ENCODE measurements around the gene SETDB1.
"Not testable (repeated sequence)": the region's sequence is repeated elsewhere in the genome, so short reads cannot be mapped to it uniquely, and the experiment has no call there.

Gene SETDB1

DNA sequence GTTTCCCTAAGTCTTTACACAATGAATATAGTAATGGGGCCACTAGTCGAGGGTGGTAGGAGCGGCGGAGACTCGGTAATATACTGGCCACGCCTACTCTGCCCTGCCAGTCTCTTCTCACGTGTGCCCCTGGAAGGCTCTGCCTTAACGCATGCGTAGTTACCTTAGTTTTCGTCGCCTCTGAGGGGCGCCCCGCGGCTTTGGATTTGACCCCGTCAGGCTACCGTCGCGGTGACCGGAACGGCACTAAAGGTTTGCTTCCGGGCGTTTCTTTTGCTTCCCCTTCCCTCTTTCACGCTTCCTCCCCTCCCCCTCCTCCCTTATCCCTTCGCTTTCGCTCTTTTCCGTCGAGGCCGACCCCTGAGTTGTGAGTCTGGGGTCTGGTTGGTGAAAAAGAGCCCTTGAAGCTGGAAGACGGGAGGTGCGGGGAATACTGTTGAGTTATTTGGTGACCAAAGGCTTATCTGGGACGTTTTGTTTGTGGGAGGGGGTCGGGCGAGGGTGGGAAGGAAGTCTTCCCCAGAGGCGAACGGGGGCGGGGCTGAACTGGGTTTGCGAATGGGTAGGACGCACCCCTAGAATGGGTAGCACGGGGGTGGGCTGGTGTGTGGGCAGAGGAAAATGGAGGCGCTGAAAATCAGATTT, at the start of gene SETDB1:
Gene SETDB1 (plus strand): TSS at position 267 of the 645 bp plus-strand sequence. CDS start 1,352 bp downstream, outside the sequence.
- peak; percentile 94 for DNase-seq (ENCODE audit: low spot score)

GRCh38 chr1:150878931-150879330, 47.2 kb upstream of the SETDB1 start:
- DNase-seq (ENCODE audit: low spot score): not testable (repeated sequence)

- DNase-seq (ENCODE audit: low spot score): no peak
Observed at GRCh38 chr1:150881331-150882070, 44.7 kb upstream of the SETDB1 start.

DNA sequence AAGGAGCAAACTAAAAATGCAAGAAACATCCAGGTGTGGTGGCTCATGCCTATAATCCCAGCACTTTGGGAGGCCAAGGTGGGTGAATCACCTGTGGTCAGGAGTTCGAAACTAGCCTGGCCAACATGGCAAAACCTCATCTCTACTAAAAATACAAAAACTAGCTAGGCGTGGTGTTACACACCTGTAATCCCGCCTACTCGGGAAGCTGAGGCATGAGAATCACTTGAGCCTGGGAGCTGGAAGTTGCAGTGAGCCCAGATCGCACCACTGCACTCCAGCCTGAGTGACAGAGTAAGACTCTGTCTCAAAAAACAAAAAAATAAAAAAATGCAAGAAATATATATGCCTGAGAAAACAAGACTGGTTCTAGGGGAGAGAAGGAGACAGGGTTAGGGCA, 43.0 kb upstream of the SETDB1 start:
- not testable (repeated sequence) for DNase-seq (ENCODE audit: low spot score)

DNA sequence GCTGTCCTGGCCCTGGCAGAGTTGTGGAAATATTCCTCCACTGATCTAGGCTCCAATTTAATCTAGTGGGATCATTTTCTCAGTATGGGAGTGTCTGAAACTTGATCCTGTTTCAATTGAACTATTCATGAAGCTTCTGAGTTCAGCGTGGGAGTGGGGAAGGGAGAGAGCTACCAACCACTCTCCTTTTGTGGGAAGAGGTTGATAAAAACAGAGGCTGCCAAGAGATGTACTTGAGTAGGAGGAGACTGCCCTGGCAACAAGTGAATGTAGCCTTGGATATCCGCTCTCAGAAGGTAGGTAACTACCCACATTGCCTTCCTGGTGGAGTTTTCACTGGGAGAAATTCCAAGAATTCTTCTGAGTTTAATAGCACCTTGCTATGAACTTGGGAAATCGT, 39.1 kb upstream of the SETDB1 start, which contains the start of gene CTXND2:
Gene CTXND2 (plus strand): TSS at position 119 of the 400 bp plus-strand sequence. CDS start 25,179 bp downstream, outside the sequence.
- no peak for DNase-seq (ENCODE audit: low spot score)

GRCh38 chr1:150888727-150889126, 37.4 kb upstream of the SETDB1 start:
- no peak for DNase-seq (ENCODE audit: low spot score)

- no peak for DNase-seq (ENCODE audit: low spot score)
Observed at GRCh38 chr1:150890033-150890416, 36.1 kb upstream of the SETDB1 start.

DNA sequence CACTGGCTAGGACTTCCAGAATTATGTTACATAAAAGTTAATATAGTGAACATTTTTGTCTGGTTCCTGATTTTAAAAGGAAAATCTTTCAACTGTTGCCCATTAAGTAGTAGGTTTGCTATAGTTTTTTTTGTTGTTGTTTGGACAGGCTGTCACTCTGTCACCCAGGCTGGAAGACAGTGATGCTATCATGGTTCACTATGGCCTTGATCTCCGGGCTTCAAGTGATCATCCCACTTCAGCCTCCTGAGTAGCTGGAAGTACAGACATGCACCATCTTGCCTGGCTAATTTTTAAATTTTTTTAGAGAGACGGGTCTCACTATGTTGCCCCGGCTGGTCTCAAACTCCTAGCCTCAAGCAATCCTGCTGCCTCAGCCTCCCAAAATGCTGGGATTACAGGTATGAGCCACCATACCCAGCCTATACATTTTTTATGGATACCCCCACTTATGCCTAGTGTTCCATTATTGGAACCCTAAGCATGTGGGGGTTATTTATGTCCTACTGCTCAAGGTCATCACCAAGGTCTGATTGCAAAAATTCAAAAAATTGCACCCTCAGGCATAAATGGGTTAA, 32.7 kb upstream of the SETDB1 start:
- DNase-seq (ENCODE audit: low spot score): no peak

DNA sequence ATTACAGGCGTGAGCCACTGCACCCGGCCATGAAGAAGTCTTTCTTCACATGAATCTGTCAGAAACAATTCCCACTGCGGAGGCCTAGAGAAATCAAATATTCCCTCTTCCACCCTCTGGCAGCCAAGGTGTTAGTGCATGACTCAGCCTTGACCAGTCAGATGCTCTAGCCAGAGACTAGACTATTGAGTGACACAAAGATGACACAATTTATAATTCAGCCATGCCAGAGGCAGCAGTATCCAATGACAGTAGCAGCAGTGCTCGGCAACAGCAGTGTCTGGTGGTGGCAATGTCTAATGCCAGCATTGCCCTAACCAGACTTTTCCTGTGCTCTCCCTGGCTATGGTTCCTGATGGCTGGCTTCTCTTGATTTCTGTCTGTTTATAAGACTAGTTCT, 30.5 kb upstream of the SETDB1 start:
- DNase-seq (ENCODE audit: low spot score): no peak

GRCh38 chr1:150899795-150900194, 26.4 kb upstream of the SETDB1 start:
- not testable (repeated sequence) for DNase-seq (ENCODE audit: low spot score)

- no peak for DNase-seq (ENCODE audit: low spot score)
Observed at GRCh38 chr1:150902346-150902745, 23.8 kb upstream of the SETDB1 start.

- DNase-seq (ENCODE audit: low spot score): no peak
Observed at GRCh38 chr1:150902751-150903150, 23.4 kb upstream of the SETDB1 start.

GRCh38 chr1:150905301-150905700, 20.9 kb upstream of the SETDB1 start:
- no peak for DNase-seq (ENCODE audit: low spot score)

DNA sequence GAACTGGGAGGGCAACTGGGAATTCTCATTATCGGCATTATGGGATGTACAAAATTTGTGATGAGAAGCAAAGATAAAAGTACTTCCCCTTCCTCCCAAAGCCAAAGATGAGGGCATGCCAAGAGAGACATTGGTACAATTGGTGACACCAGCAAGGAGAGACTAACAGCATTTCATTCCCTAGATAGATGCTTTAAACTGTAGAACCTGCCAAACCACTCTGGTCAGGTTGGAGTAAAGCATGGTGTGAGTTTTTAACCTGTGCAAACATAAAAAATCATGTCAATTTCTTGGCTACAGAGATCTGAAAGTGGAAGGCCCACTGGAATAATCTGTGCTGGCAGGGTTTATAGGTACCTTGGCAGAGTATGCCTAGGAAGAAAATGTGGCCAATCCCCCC, 19.8 kb upstream of the SETDB1 start:
- DNase-seq (ENCODE audit: low spot score): no peak

- DNase-seq (ENCODE audit: low spot score): no peak
Observed at GRCh38 chr1:150906813-150907212, 19.4 kb upstream of the SETDB1 start.

- no peak for DNase-seq (ENCODE audit: low spot score)
Observed at GRCh38 chr1:150909585-150910180, 16.5 kb upstream of the SETDB1 start.

DNA sequence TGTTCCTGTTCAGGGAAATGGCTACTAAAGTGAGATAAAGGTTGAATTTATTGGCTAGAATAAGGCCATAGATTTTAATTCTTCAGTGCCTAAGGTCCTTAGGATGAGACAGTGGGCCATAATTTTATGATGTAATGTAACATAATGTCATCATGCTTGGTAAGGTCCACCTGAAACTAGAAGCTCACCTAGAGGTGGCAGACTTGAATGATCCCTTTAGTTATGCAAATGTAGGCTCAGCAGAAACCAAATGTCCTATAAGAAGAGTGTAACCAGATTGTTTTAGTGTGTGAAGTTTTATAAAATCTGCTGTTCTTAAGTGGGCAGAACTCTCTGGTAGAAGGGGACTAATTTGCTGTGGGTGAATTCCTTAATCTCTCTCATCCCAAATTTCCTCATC, 13.5 kb upstream of the SETDB1 start:
- DNase-seq (ENCODE audit: low spot score): no peak

GRCh38 chr1:150917387-150917786, 8.8 kb upstream of the SETDB1 start:
- DNase-seq (ENCODE audit: low spot score): no peak

GRCh38 chr1:150922519-150922975, 3.6 kb upstream of the SETDB1 start:
- peak; percentile 79 for DNase-seq (ENCODE audit: low spot score)

GRCh38 chr1:150925080-150925479, 1.1 kb upstream of the SETDB1 start:
- DNase-seq (ENCODE audit: low spot score): no peak

- DNase-seq (ENCODE audit: low spot score): no peak
Observed at GRCh38 chr1:150927624-150928023, 1.5 kb downstream of the SETDB1 start.

GRCh38 chr1:150928286-150928685, 2.1 kb downstream of the SETDB1 start:
- DNase-seq (ENCODE audit: low spot score): no peak

GRCh38 chr1:150928775-150929174, 2.6 kb downstream of the SETDB1 start:
- DNase-seq (ENCODE audit: low spot score): not testable (repeated sequence)

All from CD4-positive, alpha-beta T cell treated with Interleukin-6 at 100 ng/mL for 8 hours (primary cell).